Measurements from ENCODE around the gene ATR. TPM values are rescaled to one million over a fixed set of nuclear protein-coding genes. Genes with fewer than 3 reads are reported as not detected.

Gene ATR
- total RNA-seq, 4 donors from 2014 or later: 15.0 to 36.0 (median 15.9) TPM

- no peaks in the 10 kb centered on the region for H3K9me3 ChIP-seq
- no peaks in the 10 kb centered on the region for H3K4me1 ChIP-seq
- H3K27me3 ChIP-seq: no peaks in the 10 kb centered on the region
- H3K27ac ChIP-seq: no peak overlapping the region
- DNase-seq (ENCODE audit: low spot score in 2 of 2): no peak
- 85% methylated on average over 5 of the region's 5 CpGs for WGBS
- peaks cover 52% of the 10 kb centered on the region for H3K36me3 ChIP-seq
- no peak for TF ChIP-seq CTCF (IDR thresholded peaks at IDR 0.05)
- TF ChIP-seq EP300 (IDR thresholded peaks at IDR 0.05): no peak
- no peak for TF ChIP-seq POLR2A (IDR thresholded peaks at IDR 0.05)
- no peak for TF ChIP-seq POLR2AphosphoS5 (IDR thresholded peaks at IDR 0.05)
- H3K4me3 ChIP-seq: no peak overlapping the region
Observed at GRCh38 chr3:142501004-142501926, 77.3 kb downstream of the ATR start.

GRCh38 chr3:142500211-142500610, 78.3 kb downstream of the ATR start:
- peaks cover 61% of the 10 kb centered on the region for H3K36me3 ChIP-seq
- DNase-seq (ENCODE audit: low spot score in 2 of 2): no peak
- WGBS: 98% methylated on average over 2 of the region's 2 CpGs
- no peaks in the 10 kb centered on the region for H3K4me1 ChIP-seq
- H3K27ac ChIP-seq: no peak overlapping the region
- TF ChIP-seq EP300 (IDR thresholded peaks at IDR 0.05): no peak
- TF ChIP-seq CTCF (IDR thresholded peaks at IDR 0.05): no peak
- TF ChIP-seq POLR2A (IDR thresholded peaks at IDR 0.05): no peak
- no peak for TF ChIP-seq POLR2AphosphoS5 (IDR thresholded peaks at IDR 0.05)
- no peak overlapping the region for H3K4me3 ChIP-seq
- H3K9me3 ChIP-seq: no peaks in the 10 kb centered on the region
- H3K27me3 ChIP-seq: no peaks in the 10 kb centered on the region

- Histone ChIP-seq H3K4me1 (no peaks in the 10 kb centered on the region), H3K27ac (no peak overlapping the region), H3K9me3 (no peaks in the 10 kb centered on the region), H3K4me3 (no peak overlapping the region), H3K27me3 (no peaks in the 10 kb centered on the region), H3K36me3 (peaks cover 64% of the 10 kb centered on the region)
- TF ChIP-seq EP300 (IDR thresholded peaks at IDR 0.05): no peak
- TF ChIP-seq CTCF (IDR thresholded peaks at IDR 0.05): no peak
- TF ChIP-seq POLR2AphosphoS5 (IDR thresholded peaks at IDR 0.05): no peak
- TF ChIP-seq POLR2A (IDR thresholded peaks at IDR 0.05): no peak
- WGBS: 61% methylated on average over 2 of the region's 2 CpGs
- no peak for DNase-seq (ENCODE audit: low spot score in 2 of 2)
Observed at GRCh38 chr3:142498397-142499180, 79.9 kb downstream of the ATR start.

- H3K27me3 ChIP-seq: no peaks in the 10 kb centered on the region
- peaks cover 70% of the 10 kb centered on the region for H3K36me3 ChIP-seq
- no peaks in the 10 kb centered on the region for H3K9me3 ChIP-seq
- H3K4me3 ChIP-seq: no peak overlapping the region
- WGBS: 88% methylated on average over 1 of the region's 1 CpG
- no peak for DNase-seq (ENCODE audit: low spot score in 2 of 2)
- no peaks in the 10 kb centered on the region for H3K4me1 ChIP-seq
- no peak overlapping the region for H3K27ac ChIP-seq
- TF ChIP-seq POLR2A (IDR thresholded peaks at IDR 0.05) (no peak), POLR2AphosphoS5 (IDR thresholded peaks at IDR 0.05) (no peak), EP300 (IDR thresholded peaks at IDR 0.05) (no peak), CTCF (IDR thresholded peaks at IDR 0.05) (no peak)
Observed at GRCh38 chr3:142497729-142498128, 80.8 kb downstream of the ATR start.

GRCh38 chr3:142495103-142495502, 83.4 kb downstream of the ATR start:
- TF ChIP-seq EP300 (IDR thresholded peaks at IDR 0.05): no peak
- TF ChIP-seq POLR2AphosphoS5 (IDR thresholded peaks at IDR 0.05): no peak
- no peak for TF ChIP-seq CTCF (IDR thresholded peaks at IDR 0.05)
- no peak for TF ChIP-seq POLR2A (IDR thresholded peaks at IDR 0.05)
- no peak overlapping the region for H3K4me3 ChIP-seq
- H3K27ac ChIP-seq: no peak overlapping the region
- H3K9me3 ChIP-seq: no peaks in the 10 kb centered on the region
- H3K36me3 ChIP-seq: peaks cover 85% of the 10 kb centered on the region
- WGBS: 100% methylated on average over 3 of the region's 3 CpGs
- H3K4me1 ChIP-seq: no peaks in the 10 kb centered on the region
- no peak for DNase-seq (ENCODE audit: low spot score in 2 of 2)
- H3K27me3 ChIP-seq: no peaks in the 10 kb centered on the region
